Panc1 (cell line): ENCODE results near the gene MBD6.
"Not testable (repeated sequence)": the region's sequence is repeated elsewhere in the genome, so short reads cannot be mapped to it uniquely, and the experiment has no call there.

Experiments used
- CTCF ChIP-seq: fragments of 450-650 bp; IDR thresholded peaks from 2 replicates; pipeline ENCODE4 v1.5.1; 2017; ENCODE audit warnings: mild to moderate bottlenecking
- POLR2AphosphoS5 ChIP-seq: IDR thresholded peaks from 2 replicates; pipeline ENCODE4 v1.6.1; 2012; ENCODE audit warnings: mild to moderate bottlenecking, low read depth, low read length, moderate library complexity
- REST ChIP-seq, 2 experiments: IDR thresholded peaks; 2 replicates each; pipeline ENCODE4 v1.6.1; 2011 to 2012; ENCODE audit warnings: low read depth in 2 of 2, control low read depth in 1 of 2, low read length in 1 of 2, mild to moderate bottlenecking in 1 of 2, moderate library complexity in 1 of 2; ENCODE audit not compliant: insufficient read depth in 1 of 2
- SIN3A ChIP-seq: IDR thresholded peaks from 2 replicates; pipeline ENCODE4 v1.6.1; 2012; ENCODE audit warnings: low read depth, mild to moderate bottlenecking, low read length, moderate library complexity, borderline replicate concordance; ENCODE audit not compliant: insufficient read depth
- TCF7L2 ChIP-seq: IDR thresholded peaks from 2 replicates; pipeline ENCODE4 v1.6.1; 2011; ENCODE audit warnings: mild to moderate bottlenecking, low read depth, low read length, inconsistent platforms

- TF ChIP-seq CTCF; POLR2AphosphoS5; REST (IDR thresholded peaks at IDR 0.05; ENCODE audit: insufficient read depth in 1 of 2, low read depth in 2 of 2, low read length in 1 of 2); TCF7L2; SIN3A: not testable (repeated sequence)
These were observed 16.1 kb upstream of the MBD6 start for GRCh38 chr12:57506541-57506940.
